ENCODE results near the gene GRHL1.

DNA sequence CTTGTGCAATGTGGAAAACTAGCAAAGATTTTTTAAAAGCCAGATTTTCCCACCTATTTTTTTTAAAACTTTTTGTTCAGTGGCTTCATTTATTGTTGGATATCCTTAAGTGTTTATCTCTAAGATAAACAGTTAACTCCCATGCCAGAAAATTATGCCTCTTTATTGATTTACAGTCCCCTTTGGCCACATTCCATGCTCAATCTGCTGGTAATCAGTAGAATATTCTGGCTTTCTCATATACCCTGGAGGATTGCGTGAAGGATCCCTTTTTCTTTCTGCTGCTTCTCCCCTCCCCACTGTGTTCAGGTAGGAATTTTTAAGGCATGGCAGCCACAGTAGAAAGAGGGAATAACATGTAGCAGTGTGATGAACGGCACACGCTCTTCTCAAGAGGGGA is 2.6 kb downstream of the GRHL1 start:
- TF ChIP-seq, protein P1, sequence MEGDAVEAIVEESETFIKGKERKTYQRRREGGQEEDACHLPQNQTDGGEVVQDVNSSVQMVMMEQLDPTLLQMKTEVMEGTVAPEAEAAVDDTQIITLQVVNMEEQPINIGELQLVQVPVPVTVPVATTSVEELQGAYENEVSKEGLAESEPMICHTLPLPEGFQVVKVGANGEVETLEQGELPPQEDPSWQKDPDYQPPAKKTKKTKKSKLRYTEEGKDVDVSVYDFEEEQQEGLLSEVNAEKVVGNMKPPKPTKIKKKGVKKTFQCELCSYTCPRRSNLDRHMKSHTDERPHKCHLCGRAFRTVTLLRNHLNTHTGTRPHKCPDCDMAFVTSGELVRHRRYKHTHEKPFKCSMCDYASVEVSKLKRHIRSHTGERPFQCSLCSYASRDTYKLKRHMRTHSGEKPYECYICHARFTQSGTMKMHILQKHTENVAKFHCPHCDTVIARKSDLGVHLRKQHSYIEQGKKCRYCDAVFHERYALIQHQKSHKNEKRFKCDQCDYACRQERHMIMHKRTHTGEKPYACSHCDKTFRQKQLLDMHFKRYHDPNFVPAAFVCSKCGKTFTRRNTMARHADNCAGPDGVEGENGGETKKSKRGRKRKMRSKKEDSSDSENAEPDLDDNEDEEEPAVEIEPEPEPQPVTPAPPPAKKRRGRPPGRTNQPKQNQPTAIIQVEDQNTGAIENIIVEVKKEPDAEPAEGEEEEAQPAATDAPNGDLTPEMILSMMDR (IDR thresholded peaks at IDR 0.05; ENCODE audit: insufficient read depth, low read length, poor library complexity, severe bottlenecking) = no peak
- TF ChIP-seq EZH2phosphoT487 (conservative IDR thresholded peaks at IDR 0.05; ENCODE audit: low read length) = no peak

All from SU-DHL-6 (cell line).